GM21367 (cell line): ENCODE measurements around the gene CHD2.
"Not testable (repeated sequence)": the region's sequence is repeated elsewhere in the genome, so short reads cannot be mapped to it uniquely, and the experiment has no call there.

Source experiments
- ATAC-seq: cut with Tn5 transposase; IDR thresholded peaks from one replicate; pipeline ENCODE4 v1.9.1; 2021; ENCODE audit not compliant: unreplicated experiment

CHD2 gene

DNA sequence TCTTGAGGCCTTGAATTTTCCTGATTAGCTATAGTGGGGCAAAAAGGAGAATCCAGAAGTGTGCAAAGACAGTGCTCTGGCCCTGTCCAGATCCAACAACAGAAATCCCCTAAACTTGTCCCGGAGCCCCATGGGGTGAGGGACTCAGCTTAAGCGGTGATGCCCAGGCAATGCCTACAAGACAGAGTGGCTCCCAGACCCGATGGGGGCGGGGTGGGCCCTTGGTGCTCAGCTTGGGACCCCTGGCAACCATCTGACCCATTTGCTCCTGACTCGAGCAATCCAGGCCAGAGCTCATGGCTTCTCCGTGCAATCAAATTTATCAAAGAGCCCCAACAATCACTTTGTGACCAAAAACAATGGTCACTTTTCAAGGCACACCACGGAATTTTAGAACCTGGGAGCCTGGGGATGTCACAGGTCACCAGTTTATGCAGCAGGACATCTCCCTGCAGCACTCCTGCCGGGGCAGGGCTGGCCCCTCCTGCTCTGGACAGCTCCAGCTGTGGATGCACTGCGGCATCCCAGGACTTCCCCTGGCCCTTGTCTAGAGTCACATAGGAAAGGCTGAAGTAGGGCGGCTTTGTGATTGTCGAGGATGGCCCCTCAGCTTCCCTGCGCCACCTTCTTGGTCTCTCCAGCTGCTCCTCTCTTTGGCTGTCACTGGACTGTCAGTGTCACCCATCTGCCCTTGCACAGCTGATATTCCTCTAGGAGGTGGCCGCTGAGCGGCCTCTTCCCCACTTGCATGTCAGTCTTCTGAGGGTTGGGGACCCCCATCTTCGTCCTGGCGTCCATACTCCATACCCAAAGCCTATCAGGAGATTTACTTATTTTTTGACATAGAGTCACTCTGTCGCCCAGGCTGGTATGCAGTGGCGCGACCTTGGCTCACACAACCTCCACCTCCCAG, 160.5 kb downstream of the CHD2 start:
- ATAC-seq = no peak

- ATAC-seq = not testable (repeated sequence)
Observed at GRCh38 chr15:93062628-93063261, 162.6 kb downstream of the CHD2 start.

GRCh38 chr15:93063262-93063671, 163.1 kb downstream of the CHD2 start:
- ATAC-seq = no peak

DNA sequence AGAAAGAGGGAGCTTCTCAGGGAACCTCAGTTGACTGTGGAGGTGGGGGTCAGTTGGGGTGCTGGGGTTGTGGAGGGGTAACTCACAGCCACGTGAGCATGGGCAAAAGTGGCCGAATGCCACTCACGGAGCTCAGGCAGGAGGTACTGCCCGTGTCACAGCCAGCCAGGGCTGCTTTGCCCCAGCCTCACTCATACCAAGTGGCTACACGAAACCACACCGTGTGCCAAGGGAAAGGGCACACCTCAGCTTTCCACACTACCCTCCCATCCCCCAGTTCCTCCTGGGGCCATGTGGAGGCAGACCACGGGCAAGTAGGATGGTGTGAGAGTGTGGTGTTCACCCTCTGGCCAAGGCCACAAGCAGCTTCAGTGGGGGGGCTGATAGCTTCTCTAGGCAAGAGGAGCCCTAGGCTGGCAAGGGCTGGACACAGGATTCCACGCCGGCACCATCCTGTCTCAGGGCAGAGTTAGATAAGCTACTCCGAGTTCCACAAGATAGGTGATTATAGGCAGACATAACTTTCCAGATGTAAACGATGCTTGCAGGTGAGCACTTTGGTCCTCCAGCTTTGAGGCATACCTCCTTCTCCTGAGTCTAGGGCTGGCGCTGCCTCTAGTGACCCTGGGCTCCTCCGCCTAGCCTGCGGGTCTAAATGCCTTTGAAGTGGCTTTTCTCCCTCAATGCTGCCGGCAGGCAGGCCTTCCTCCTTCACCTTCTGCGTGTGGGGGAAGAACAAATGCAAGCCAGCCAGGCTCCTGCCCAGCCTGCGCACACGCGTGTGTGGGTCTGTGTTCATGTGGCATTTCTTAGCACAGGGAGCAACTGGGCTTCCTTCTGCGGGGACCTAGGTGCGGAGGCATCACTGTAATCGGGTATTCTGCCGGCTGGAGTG, 163.9 kb downstream of the CHD2 start:
- ATAC-seq = no peak

- no peak for ATAC-seq
Observed at GRCh38 chr15:93065641-93066045, 165.5 kb downstream of the CHD2 start.

DNA sequence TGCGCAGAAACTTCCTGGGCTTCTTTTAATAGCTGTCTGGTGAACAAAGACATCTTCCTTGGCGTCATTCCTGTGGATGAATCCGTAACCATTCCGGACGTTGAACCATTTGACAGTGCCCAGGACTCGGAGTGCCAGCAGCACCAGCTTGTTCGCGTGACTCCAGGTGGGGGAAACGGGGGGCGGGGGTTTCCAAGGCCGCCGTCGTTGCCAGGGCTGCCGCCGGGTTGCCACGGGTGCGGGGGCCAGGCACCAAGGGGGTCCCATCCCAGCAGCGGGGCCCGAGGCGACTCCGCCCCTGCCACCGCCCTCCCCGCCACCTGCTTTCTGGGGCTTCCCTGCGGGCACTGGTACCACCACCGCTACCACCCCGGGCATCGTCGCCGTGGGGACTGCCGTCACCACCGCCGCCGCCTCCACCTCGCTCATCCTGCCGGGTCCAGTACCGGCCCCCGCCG, 166.1 kb downstream of the CHD2 start:
- ATAC-seq = no peak

DNA sequence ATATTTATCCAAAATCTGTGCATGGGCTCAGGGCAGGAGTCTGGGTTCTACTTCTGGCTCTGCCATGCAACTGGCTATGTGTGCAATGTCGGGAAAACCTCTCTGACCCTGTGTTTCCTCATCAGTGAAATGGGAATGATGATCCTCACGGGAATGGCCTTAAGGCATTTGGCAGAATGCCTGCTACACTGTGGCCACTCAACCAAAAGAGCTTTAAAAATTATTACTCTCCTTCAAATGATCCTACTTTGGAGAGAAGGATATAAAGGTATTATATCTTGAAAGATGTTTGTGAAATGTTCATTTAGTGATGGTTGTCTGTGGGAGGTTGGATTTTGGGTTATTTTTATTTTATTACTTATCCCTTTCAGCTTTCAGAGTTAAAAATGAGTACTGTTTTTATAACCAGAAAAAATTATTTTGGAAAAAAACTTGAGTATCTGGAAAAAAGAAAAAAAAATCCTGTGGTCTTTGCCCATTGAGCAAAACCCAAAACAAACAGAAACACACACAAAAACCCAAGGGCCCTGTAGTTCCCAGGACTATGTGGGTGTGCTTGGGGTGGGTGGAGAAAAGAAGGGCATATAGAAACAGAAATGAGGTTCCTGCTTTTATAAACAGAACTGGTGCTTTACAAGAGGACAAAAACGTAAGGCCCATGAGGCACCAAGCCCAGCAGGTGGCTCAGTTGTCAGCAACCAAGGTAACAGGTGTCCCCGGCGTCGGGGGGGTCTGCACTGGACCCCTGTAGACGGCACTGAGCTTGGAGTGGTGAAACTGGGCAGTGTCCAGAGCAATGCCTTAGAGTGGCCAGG, 166.9 kb downstream of the CHD2 start:
- no peak for ATAC-seq

GRCh38 chr15:93067649-93068085, 167.5 kb downstream of the CHD2 start:
- ATAC-seq = no peak

GRCh38 chr15:93068581-93069199, 168.6 kb downstream of the CHD2 start:
- no peak for ATAC-seq

DNA sequence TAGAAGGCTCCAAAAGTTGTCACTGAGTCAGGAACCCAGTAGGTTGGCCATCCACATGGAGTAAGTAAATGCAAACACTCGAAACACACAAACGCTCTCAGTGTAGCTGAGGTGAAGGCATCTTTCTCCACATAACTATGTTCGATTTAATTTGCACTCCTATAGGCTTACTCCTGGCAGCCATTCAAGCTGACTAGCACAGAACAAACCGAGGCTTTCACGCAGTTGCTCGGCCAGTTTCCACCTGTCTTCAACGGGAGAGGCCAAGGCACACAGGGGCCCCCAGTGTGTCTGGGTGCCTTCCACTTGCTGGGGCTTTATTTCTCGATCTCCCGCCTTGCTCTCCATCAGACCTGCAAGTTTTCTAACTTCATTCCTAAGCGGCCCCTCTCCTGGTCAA, 170.0 kb downstream of the CHD2 start:
- ATAC-seq = no peak

DNA sequence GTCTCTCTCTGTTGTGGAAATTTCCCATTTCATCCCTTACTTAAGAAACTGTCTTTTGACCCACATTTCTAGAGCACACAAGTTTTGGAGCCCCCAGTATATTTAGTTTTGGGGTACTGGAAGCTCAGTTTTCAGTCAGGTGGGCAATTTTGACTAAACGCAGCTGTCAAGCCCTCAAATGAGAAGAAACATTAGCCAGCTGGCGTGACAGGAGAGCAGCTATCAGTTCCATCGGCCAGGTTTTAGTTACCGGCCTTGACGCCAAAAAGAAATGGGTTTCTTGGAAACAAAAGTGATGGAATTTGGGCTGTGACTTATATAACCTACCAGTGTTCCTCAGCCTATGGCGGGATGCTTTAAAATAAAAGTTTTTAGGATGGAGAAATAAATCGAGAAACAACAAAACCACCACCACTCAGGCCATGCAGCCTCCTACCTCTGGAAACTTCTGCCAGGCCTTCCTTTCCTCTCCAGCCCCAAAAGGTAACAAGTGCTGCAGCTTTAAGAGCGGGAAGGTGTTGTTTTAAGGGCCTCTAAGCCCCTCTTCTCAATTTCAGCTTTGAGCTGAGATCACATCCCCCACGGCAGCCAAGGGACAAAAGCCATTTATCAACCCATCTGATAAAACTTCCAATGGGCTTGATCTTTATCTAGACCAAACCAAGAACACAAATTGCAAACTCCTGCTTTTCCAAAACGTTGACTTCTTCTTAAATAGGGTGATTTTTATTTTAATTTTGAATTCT, 170.6 kb downstream of the CHD2 start:
- no peak for ATAC-seq

GRCh38 chr15:93071469-93071936, 171.4 kb downstream of the CHD2 start:
- ATAC-seq = no peak

GRCh38 chr15:93072011-93072410, 171.9 kb downstream of the CHD2 start:
- ATAC-seq = no peak

DNA sequence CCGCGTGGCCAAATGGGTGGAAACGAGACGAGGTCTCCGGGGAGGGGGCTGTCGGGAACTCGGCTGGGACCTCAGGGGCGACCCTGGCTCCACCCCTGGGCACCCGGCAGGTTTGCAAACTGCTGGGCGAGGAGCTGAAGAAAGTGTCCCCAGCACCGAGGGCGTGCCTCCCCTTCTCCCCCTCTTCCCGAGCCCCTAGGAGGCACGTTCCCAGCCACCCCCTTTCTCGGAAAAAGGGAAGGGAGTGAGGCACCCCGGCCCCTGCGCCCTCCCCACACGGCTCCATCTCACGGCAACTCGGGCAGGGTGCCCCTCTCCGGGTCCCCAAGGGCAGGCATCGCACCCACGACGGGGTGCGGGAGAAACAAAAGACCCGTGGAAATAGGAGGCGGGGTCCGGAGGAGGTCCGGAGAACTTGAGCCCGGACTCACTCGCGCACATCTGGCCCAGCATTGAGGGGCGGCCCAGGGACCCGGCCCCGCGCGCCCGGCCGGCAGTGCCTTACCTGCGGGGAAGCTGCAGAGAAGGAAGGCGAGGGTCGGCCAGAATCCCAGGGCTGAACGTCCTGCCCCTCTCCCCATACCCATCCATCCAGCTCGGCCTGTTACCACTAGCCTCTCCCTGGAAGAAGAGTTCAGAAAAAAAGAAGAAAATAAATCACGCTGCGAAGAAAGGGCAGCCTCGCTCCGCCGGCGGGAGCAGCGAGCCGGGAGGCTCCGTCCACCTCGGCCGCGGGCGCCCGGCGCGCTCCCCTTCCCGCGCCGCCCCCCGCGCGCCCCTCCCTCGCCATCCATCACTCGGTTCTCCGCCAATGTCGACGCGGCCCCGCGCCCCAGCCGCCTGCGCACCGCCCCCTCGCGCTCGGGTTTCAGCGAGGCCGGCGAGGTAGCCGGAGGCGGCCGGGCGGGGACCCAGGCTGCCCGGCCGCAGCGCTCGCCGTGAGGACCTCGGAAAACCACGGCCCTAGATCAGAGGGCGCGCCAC, 172.6 kb downstream of the CHD2 start:
- ATAC-seq = no peak

DNA sequence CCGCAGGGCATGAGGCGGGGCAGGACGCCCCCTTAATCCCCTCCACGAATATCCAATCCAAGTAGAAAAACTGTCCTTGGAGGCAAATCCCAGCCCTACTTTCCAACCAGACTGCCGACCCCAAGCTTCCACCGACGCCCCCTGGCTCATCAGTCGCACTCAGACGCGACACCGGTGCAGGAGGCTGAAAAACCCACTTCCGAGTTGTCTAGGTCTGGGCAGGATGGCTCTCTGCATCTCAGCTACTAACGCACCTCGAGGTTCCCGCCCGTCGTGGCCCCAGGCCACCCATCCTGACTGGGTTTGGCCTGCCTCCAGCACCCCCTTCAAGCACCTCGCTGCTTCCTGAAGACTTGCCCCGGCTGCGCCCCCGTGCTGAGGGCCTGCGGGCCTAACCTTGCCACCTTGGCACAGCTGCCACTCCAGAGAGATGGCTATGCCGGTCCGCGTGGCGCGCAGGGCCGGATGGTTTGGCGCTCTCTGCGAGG, 173.4 kb downstream of the CHD2 start:
- no peak for ATAC-seq

- ATAC-seq = no peak
Observed at GRCh38 chr15:93074599-93074998, 174.5 kb downstream of the CHD2 start.

- no peak for ATAC-seq
Observed at GRCh38 chr15:93076217-93076616, 176.1 kb downstream of the CHD2 start.

GRCh38 chr15:93076875-93077274, 176.8 kb downstream of the CHD2 start:
- ATAC-seq = no peak
